Spleen (tissue), 7 donors: ENCODE results near the gene LAIR1.

ENCODE experiments used
- CTCF ChIP-seq, 11 experiments: fragments of 200-600 bp in 7 of 11; fragments of 450-650 bp in 4 of 11; sonication (generic) in 4 of 11; IDR thresholded peaks in 8 of 11; conservative IDR thresholded peaks in 3 of 11; 1 replicate in 7 of 11; 2 replicates in 4 of 11; pipeline versions ENCODE4 v1.4.0 to v1.8.0; 2016 to 2021; ENCODE audit warnings: antibody characterized with exemption in 11 of 11, inconsistent platforms in 4 of 11, mild to moderate bottlenecking in 1 of 11
- POLR2A ChIP-seq, 3 donors: fragments of 450-650 bp; IDR thresholded peaks; one replicate each; pipeline ENCODE4 v1.5.1; 2017; ENCODE audit warnings: antibody characterized with exemption in 3 of 3, mild to moderate bottlenecking in 1 of 3
- donor health status: DM: no; HTN: no; CAD: no; lungs with moderate emphysema.
- donor health status: DM: no; HTN: no; CAD: no.
- donor health status: DM: no; HTN: no; CAD: no.

GRCh38 chr19:54309811-54310210 is 54.9 kb downstream of the LAIR1 start:
- TF ChIP-seq CTCF (IDR thresholded peaks at IDR 0.05 in 8 of 11, conservative IDR thresholded peaks at IDR 0.05 in 3 of 11) (no peak), POLR2A (IDR thresholded peaks at IDR 0.05) (no peak)
